H1 (cell line): Measurements from ENCODE around the gene KRT80. TPM values are rescaled to one million over a fixed set of nuclear protein-coding genes. Genes with fewer than 3 reads are reported as not detected.

Source experiments
- CTCF ChIA-PET: fragments of 300-600 bp; sonication (Branson Sonifier 250); formaldehyde crosslinking; loops from one replicate; lab custom pipeline; 2021; ENCODE audit not compliant: partially characterized antibody; lab: Charles Lee
- POLR2A ChIA-PET: fragments of 300-600 bp; sonication (Branson Sonifier 250); formaldehyde crosslinking; loops from one replicate; lab custom pipeline; 2021; ENCODE audit warnings: inconsistent platforms; ENCODE audit not compliant: partially characterized antibody; lab: Charles Lee
- DNase-seq, 2 experiments: peaks; one replicate each; pipeline versions ENCODE4 v3.0.0 to v3.0.0-alpha.2; 2010 to 2022; ENCODE audit warnings: low spot score in 2 of 2, low read depth in 1 of 2, mixed read lengths in 1 of 2
- FAIRE-seq: peaks from 2 replicates; lab custom pipeline; 2011; peaks lifted over from hg19 to GRCh38; lab: Jason Lieb, UNC
- H2AFZ ChIP-seq: 2 replicates; pipeline ENCODE4 v1.8.1; 2012; ENCODE audit warnings: low read length, inconsistent platforms
- H2AK5ac ChIP-seq: 2 replicates; pipeline ENCODE4 v1.6.1; 2013; ENCODE audit warnings: low read depth, low read length
- H2BK120ac ChIP-seq: replicated peaks from 2 replicates; pipeline ENCODE3; 2013; ENCODE audit warnings: low read depth, low read length, inconsistent platforms
- H2BK12ac ChIP-seq: 2 replicates; pipeline ENCODE4 v1.6.1; 2013; ENCODE audit warnings: low read depth, low read length
- H2BK15ac ChIP-seq: 2 replicates; pipeline ENCODE4 v1.6.1; 2013; ENCODE audit warnings: low read length
- H2BK20ac ChIP-seq: 2 replicates; pipeline ENCODE4 v1.6.1; 2013; ENCODE audit warnings: low read length
- H2BK5ac ChIP-seq: 2 replicates; pipeline ENCODE4 v1.6.1; 2013; ENCODE audit warnings: low read depth, low read length
- H3K14ac ChIP-seq: 2 replicates; pipeline ENCODE4 v1.6.1; 2013; ENCODE audit warnings: inconsistent platforms; ENCODE audit not compliant: insufficient read length
- H3K18ac ChIP-seq: 2 replicates; pipeline ENCODE4 v1.6.1; 2013; ENCODE audit warnings: low read length; ENCODE audit errors: extremely low read depth
- H3K23ac ChIP-seq: 2 replicates; pipeline ENCODE4 v1.6.1; 2013; ENCODE audit warnings: inconsistent platforms; ENCODE audit not compliant: insufficient read length
- H3K23me2 ChIP-seq: 2 replicates; pipeline ENCODE4 v1.6.1; 2013; ENCODE audit warnings: low read depth, low read length
- H3K27ac ChIP-seq: 2 replicates; pipeline ENCODE4 v1.6.1; 2011; ENCODE audit warnings: low read depth, low read length, inconsistent platforms
- H3K27me3 ChIP-seq, 4 experiments: replicated peaks in 1 of 4; 1 replicate in 1 of 4; 2 replicates in 3 of 4; pipeline versions ENCODE4 v1.6.1 to v1.8.1; 2011 to 2013; ENCODE audit warnings: low read length in 3 of 4, mild to moderate bottlenecking in 3 of 4, inconsistent platforms in 2 of 4, mixed read lengths in 2 of 4, moderate library complexity in 1 of 4; ENCODE audit not compliant: control insufficient read depth in 3 of 4, insufficient read depth in 3 of 4; ENCODE audit errors: extremely low read depth in 1 of 4
- H3K36me3 ChIP-seq, 4 experiments: 2 replicates each; pipeline versions ENCODE4 v1.6.1 to v1.8.1; 2011 to 2013; ENCODE audit warnings: mild to moderate bottlenecking in 4 of 4, low read length in 3 of 4, moderate library complexity in 2 of 4, control low read depth in 1 of 4, inconsistent platforms in 1 of 4; ENCODE audit not compliant: insufficient read depth in 4 of 4, control insufficient read depth in 2 of 4
- H3K4ac ChIP-seq: replicated peaks from 2 replicates; pipeline ENCODE3; 2013; ENCODE audit warnings: low read length, low read depth, mixed read lengths, inconsistent platforms; ENCODE audit not compliant: insufficient read length
- H3K4me1 ChIP-seq, 4 experiments: replicated peaks in 1 of 4; 1 replicate in 1 of 4; 2 replicates in 3 of 4; pipeline versions ENCODE4 v1.6.1 to v1.8.1; 2011 to 2013; ENCODE audit warnings: low read length in 3 of 4, inconsistent platforms in 2 of 4, mixed read lengths in 1 of 4; ENCODE audit not compliant: insufficient read depth in 4 of 4, control insufficient read depth in 3 of 4
- H3K4me2 ChIP-seq, 2 experiments: 2 replicates each; pipeline versions ENCODE4 v1.6.1 to v1.8.1; 2011 to 2013; ENCODE audit warnings: low read depth in 2 of 2, low read length in 2 of 2, control low read depth in 1 of 2, inconsistent platforms in 1 of 2, mild to moderate bottlenecking in 1 of 2; ENCODE audit not compliant: insufficient read depth in 1 of 2
- H3K4me3 ChIP-seq, 4 experiments: fragments of 200-600, 300-600 bp in 1 of 4; sonication (generic), shearing (Covaris generic), sonication (Bioruptor Twin) in 1 of 4; 2 replicates each; pipeline versions ENCODE4 v1.5.1 to v1.8.1; 2011 to 2016; ENCODE audit warnings: low read length in 4 of 4, low read depth in 3 of 4, control low read depth in 2 of 4, inconsistent platforms in 2 of 4, mild to moderate bottlenecking in 2 of 4, mixed read lengths in 1 of 4, moderate library complexity in 1 of 4; ENCODE audit not compliant: insufficient read depth in 2 of 4; ENCODE audit errors: extremely low read depth in 1 of 4
- H3K56ac ChIP-seq: replicated peaks from 2 replicates; pipeline ENCODE3; 2013; ENCODE audit warnings: low read depth, mild to moderate bottlenecking, mixed read lengths, low read length, inconsistent platforms; ENCODE audit not compliant: insufficient read length
- H3K79me1 ChIP-seq: 2 replicates; pipeline ENCODE4 v1.6.1; 2013; ENCODE audit warnings: low read depth, low read length, control low read depth
- H3K79me2 ChIP-seq, 2 experiments: 2 replicates each; pipeline versions ENCODE4 v1.6.1 to v1.8.1; 2012 to 2013; ENCODE audit warnings: low read length in 2 of 2, mild to moderate bottlenecking in 2 of 2, inconsistent platforms in 1 of 2; ENCODE audit not compliant: insufficient read depth in 2 of 2, control insufficient read depth in 1 of 2
- H3K9ac ChIP-seq, 4 experiments: replicated peaks in 1 of 4; 1 replicate in 1 of 4; 2 replicates in 3 of 4; pipeline versions ENCODE4 v1.6.1 to v1.8.1; 2011 to 2013; ENCODE audit warnings: low read depth in 3 of 4, low read length in 3 of 4, control low read depth in 2 of 4, mild to moderate bottlenecking in 2 of 4, moderate library complexity in 2 of 4, inconsistent platforms in 1 of 4; ENCODE audit errors: extremely low read depth in 1 of 4
- H3K9me3 ChIP-seq, 2 experiments: 2 replicates each; pipeline versions ENCODE4 v1.6.1 to v1.8.1; 2012 to 2013; ENCODE audit warnings: mild to moderate bottlenecking in 2 of 2, moderate library complexity in 2 of 2, control low read depth in 1 of 2, inconsistent platforms in 1 of 2, low read depth in 1 of 2, low read length in 1 of 2, mixed read lengths in 1 of 2; ENCODE audit not compliant: insufficient read depth in 2 of 2
- H4K20me1 ChIP-seq, 2 experiments: replicated peaks in 1 of 2; 2 replicates each; pipeline versions ENCODE3 to v1.8.1; 2011 to 2013; ENCODE audit warnings: inconsistent platforms in 2 of 2, low read length in 2 of 2, mild to moderate bottlenecking in 1 of 2; ENCODE audit not compliant: insufficient read depth in 2 of 2, control insufficient read depth in 1 of 2
- H4K5ac ChIP-seq: 2 replicates; pipeline ENCODE4 v1.6.1; 2013; ENCODE audit warnings: low read length, low read depth, mixed read lengths, inconsistent platforms; ENCODE audit not compliant: insufficient read length
- H4K8ac ChIP-seq: 2 replicates; pipeline ENCODE4 v1.8.0; 2013; ENCODE audit warnings: mild to moderate bottlenecking, moderate library complexity, low read length, inconsistent platforms; ENCODE audit not compliant: insufficient read depth; ENCODE audit errors: extremely low read depth
- H4K91ac ChIP-seq: replicated peaks from 2 replicates; pipeline ENCODE3; 2013; ENCODE audit warnings: low read length, mixed read lengths, inconsistent platforms; ENCODE audit not compliant: insufficient read length
- CHD1 ChIP-seq: IDR thresholded peaks from 2 replicates; pipeline ENCODE4 v1.6.1; 2012; ENCODE audit warnings: low read depth, low read length, improper control_type of control experiment
- GTF2F1 ChIP-seq: IDR thresholded peaks from 2 replicates; pipeline ENCODE4 v1.6.1; 2012; ENCODE audit warnings: low read depth, low read length, improper control_type of control experiment, borderline replicate concordance
- PHF8 ChIP-seq: fragments of 200-600 bp; sonication (generic); conservative IDR thresholded peaks from 2 replicates; pipeline ENCODE4 v1.7.1; 2012; ENCODE audit warnings: low read depth, mild to moderate bottlenecking, inconsistent platforms, low read length, moderate library complexity
- POU5F1 ChIP-seq: IDR thresholded peaks from 2 replicates; pipeline ENCODE4 v1.6.1; 2011; ENCODE audit warnings: low read depth, mild to moderate bottlenecking, low read length, moderate library complexity
- RBBP5 ChIP-seq: IDR thresholded peaks from 2 replicates; pipeline ENCODE4 v1.7.1; 2012; ENCODE audit warnings: low read depth, mild to moderate bottlenecking, inconsistent platforms, low read length, moderate library complexity, borderline replicate concordance
- RXRA ChIP-seq: IDR thresholded peaks from 2 replicates; pipeline ENCODE4 v1.6.1; 2011; ENCODE audit warnings: low read depth, mild to moderate bottlenecking, low read length, moderate library complexity; ENCODE audit not compliant: insufficient read depth
- YY1 ChIP-seq: IDR thresholded peaks from 2 replicates; pipeline ENCODE4 v1.6.1; 2011; ENCODE audit warnings: low read depth, mild to moderate bottlenecking, low read length
- WGBS, 2 experiments: shearing (Covaris generic) in 1 of 2; methylation state at CpG; one replicate each; pipeline versions ENCODE4 v1.1.6 to v1.1.7; 2013 to 2015; ENCODE audit warnings: low lambda C conversion rate in 2 of 2, mixed read lengths in 2 of 2, inconsistent platforms in 1 of 2, low coverage in 1 of 2, missing lambda C conversion rate in 1 of 2; ENCODE audit not compliant: insufficient replicate concordance in 2 of 2, insufficient coverage in 1 of 2, insufficient read length in 1 of 2; ENCODE audit errors: extremely low coverage in 1 of 2, missing lambda C conversion rate in 1 of 2; 5-methylcytosine and 5-hydroxymethylcytosine counted together
- polyA plus RNA-seq, 7 experiments: library from polyadenylated mRNA; depleted of rRNA in 3 of 7; stranded (reverse) in 5 of 7; unstranded in 2 of 7; fragments of >200 nt in 5 of 7; fragments of 200-250 nt in 2 of 7; gene quantifications; 1 replicate in 5 of 7; 2 replicates in 1 of 7; 4 replicates in 1 of 7; pipeline versions ENCODE4 v1.2.1 to v1.2.3, GENCODE V29; 2011 to 2013; ENCODE audit warnings: missing spikeins in 2 of 7, mixed read lengths in 2 of 7
- total RNA-seq: library from RNA; stranded (reverse); fragmentation: NEBNext Ultra II Directional; extraction: Animal tissue kit (Norgen Biotek cat#: 25700); gene quantifications from 2 replicates; pipeline ENCODE4 v1.2.1, GENCODE V29; 2021

KRT80 gene
- total and polyA plus RNA-seq, 2 of the 8 experiments (the other 6 are each of a cell fraction or from before 2014, with no cell fraction given), result 0.05 TPM; not detected in 1

- H2BK20ac ChIP-seq, result no peak overlapping the region
- no peak overlapping the region for H2AK5ac ChIP-seq
- H3K4me2 ChIP-seq, result peak overlapping the region; percentile 76 to 82
- H3K23me2 ChIP-seq, result peaks cover 8% of the 10 kb centered on the region; the same call in 1 of the 2 replicates
- H4K91ac ChIP-seq, result no peak overlapping the region
- no peaks in the 10 kb centered on the region for H4K20me1 ChIP-seq
- no peak overlapping the region for H4K5ac ChIP-seq
- no peaks in the 10 kb centered on the region for H3K36me3 ChIP-seq
- H3K4me3 ChIP-seq, result peak overlapping the region; percentile 41 to 68 (median 59); a peak in 4 of 8 replicates
- H3K27ac ChIP-seq, result no peak overlapping the region
- H4K8ac ChIP-seq, result 0 out of 2 replicates have a peak overlapping the region, but pooled peaks have one; percentile 0
- H2BK12ac ChIP-seq, result peak overlapping the region; percentile 82
- no peaks in the 10 kb centered on the region for H3K9me3 ChIP-seq
- H2AFZ ChIP-seq, result 0 out of 2 replicates have a peak overlapping the region, but pooled peaks have one; percentile 70
- H3K56ac ChIP-seq, result no peak overlapping the region
- H3K14ac ChIP-seq, result no peak overlapping the region
- H3K79me1 ChIP-seq, result no peaks in the 10 kb centered on the region
- no peak overlapping the region for H3K18ac ChIP-seq
- H3K27me3 ChIP-seq, result peaks cover 0 to 50% (median 26%) of the 10 kb centered on the region in 4 experiments; a peak in 6 of 7 replicates
- DNase-seq (no peak), FAIRE-seq (no peak)
- peak overlapping the region; percentile 19; the same call in 1 of the 2 replicates for H2BK5ac ChIP-seq
- no peaks in the 10 kb centered on the region for H3K79me2 ChIP-seq
- H3K9ac ChIP-seq, result no peak overlapping the region
- no peak overlapping the region for H3K4ac ChIP-seq
- H3K23ac ChIP-seq, result no peak overlapping the region
- POLR2A ChIA-PET, result interaction anchor here (0.5 to 2.0 kb wide), 5 partner anchors 12 to 95 kb away, joined by 3 to 5 read pairs (median 3); no protein-coding TSS in a partner anchor
- H3K4me1 ChIP-seq, result peaks cover 3 to 29% (median 19%) of the 10 kb centered on the region in 4 experiments
- H2BK15ac ChIP-seq, result no peak overlapping the region
- WGBS, 2 experiments, result 57% methylated on average over 11 of the region's 12 CpGs; no CpG with 5 or more reads in 1 of the 2 experiments
- H2BK120ac ChIP-seq, result no peak overlapping the region
- CTCF ChIA-PET, result interaction anchor here (0.9 to 17.6 kb wide), 13 partner anchors 9 to 148 kb away, joined by 3 to 151 read pairs (median 4); no protein-coding TSS in a partner anchor
- TF ChIP-seq RXRA (no peak), CHD1 (no peak), RBBP5 (no peak), YY1 (no peak), POU5F1 (no peak), GTF2F1 (no peak), PHF8 (no peak)
Measured at GRCh38 chr12:52232203-52232673, 40.4 kb upstream of the KRT80 start.
